DOHH2 (cell line): ENCODE results near the gene TMEM39A.
A peak's percentile ranks its signal among the peaks of the same experiment; 100 is the strongest.

Source experiments
- H3F3A ChIP-seq: fragments of 200-600 bp; sonication (generic), shearing (Covaris generic); 2 replicates; pipeline ENCODE4 v1.6.0; 2016; ENCODE audit warnings: antibody characterized with exemption, mild to moderate bottlenecking; ENCODE audit not compliant: control insufficient read depth, insufficient read depth
- H3K27ac ChIP-seq: fragments of 200-600 bp; sonication (generic); 2 replicates; pipeline ENCODE4 v1.5.1; 2014; ENCODE audit warnings: low read depth, mild to moderate bottlenecking, low read length, moderate library complexity
- H3K27me3 ChIP-seq: fragments of 200-600 bp; sonication (generic); 2 replicates; pipeline ENCODE4 v1.6.1; 2014; ENCODE audit warnings: mild to moderate bottlenecking, low read length, mixed read lengths; ENCODE audit not compliant: control insufficient read depth
- H3K36me3 ChIP-seq: fragments of 200-600 bp; sonication (generic); 2 replicates; pipeline ENCODE4 v1.6.1; 2014; ENCODE audit warnings: mild to moderate bottlenecking, low read length, moderate library complexity, mixed read lengths; ENCODE audit not compliant: control insufficient read depth
- H3K4me1 ChIP-seq: fragments of 200-600 bp; sonication (generic); 2 replicates; pipeline ENCODE4 v1.6.1; 2014; ENCODE audit warnings: mild to moderate bottlenecking, low read length, mixed read lengths; ENCODE audit not compliant: control insufficient read depth
- H3K4me2 ChIP-seq: fragments of 200-600 bp; sonication (generic); 2 replicates; pipeline ENCODE4 v1.6.0; 2014; ENCODE audit warnings: mild to moderate bottlenecking, low read length, moderate library complexity
- H3K4me3 ChIP-seq: fragments of 200-600 bp; sonication (generic); 2 replicates; pipeline ENCODE4 v1.5.1; 2014; ENCODE audit warnings: mild to moderate bottlenecking, low read length, mixed read lengths
- H3K79me2 ChIP-seq: fragments of 200-600 bp; sonication (generic); 2 replicates; pipeline ENCODE4 v1.6.1; 2014; ENCODE audit warnings: mild to moderate bottlenecking, low read length, mixed read lengths; ENCODE audit not compliant: control insufficient read depth
- H3K9me2 ChIP-seq: fragments of 200-600 bp; sonication (generic); replicated peaks from 2 replicates; pipeline ENCODE4 v1.6.1; 2014; ENCODE audit warnings: mild to moderate bottlenecking, low read length, mixed read lengths; ENCODE audit not compliant: control insufficient read depth
- H3K9me3 ChIP-seq: fragments of 200-600 bp; sonication (generic); 2 replicates; pipeline ENCODE4 v1.6.1; 2014; ENCODE audit warnings: antibody characterized with exemption, low read length, mixed read lengths; ENCODE audit not compliant: control insufficient read depth, insufficient read depth
- H4K20me1 ChIP-seq: fragments of 200-600 bp; sonication (generic); 2 replicates; pipeline ENCODE4 v1.6.0; 2014; ENCODE audit warnings: low read depth, mild to moderate bottlenecking, antibody characterized with exemption, low read length, moderate library complexity; ENCODE audit not compliant: control insufficient read depth, insufficient read depth
- CTCF ChIP-seq: fragments of 200-600 bp; sonication (generic); IDR thresholded peaks from one replicate; pipeline ENCODE4 v1.5.1; 2014; ENCODE audit warnings: antibody characterized with exemption, mild to moderate bottlenecking, low read depth, low read length; ENCODE audit not compliant: poor library complexity, severe bottlenecking
- EZH2phosphoT487 ChIP-seq: fragments of 200-600 bp; sonication (generic); IDR thresholded peaks from 2 replicates; pipeline ENCODE4 v1.6.1; 2017; ENCODE audit warnings: borderline replicate concordance, mild to moderate bottlenecking, antibody characterized with exemption, low read length, moderate library complexity, mixed read lengths

TMEM39A gene

GRCh38 chr3:119469418-119470189 is 6.2 kb upstream of the TMEM39A start:
- Histone ChIP-seq H3K9me2 (no peaks in the 10 kb centered on the region), H3K27ac (peak overlapping the region; percentile 33), H3K27me3 (no peaks in the 10 kb centered on the region), H4K20me1 (no peaks in the 10 kb centered on the region), H3K4me3 (peak overlapping the region; percentile 92), H3K4me1 (peaks cover 25% of the 10 kb centered on the region), H3K9me3 (no peaks in the 10 kb centered on the region), H3K79me2 (peaks cover 26% of the 10 kb centered on the region), H3F3A (peaks cover 6% of the 10 kb centered on the region; the same call in 1 of the 2 replicates), H3K4me2 (peak overlapping the region; percentile 84), H3K36me3 (peaks cover 20% of the 10 kb centered on the region)
- TF ChIP-seq EZH2phosphoT487 (no peak), CTCF (no peak)

- Histone ChIP-seq H3F3A (peaks cover 6% of the 10 kb centered on the region; the same call in 1 of the 2 replicates), H4K20me1 (no peaks in the 10 kb centered on the region), H3K4me3 (peak overlapping the region; percentile 92), H3K4me1 (peaks cover 32% of the 10 kb centered on the region), H3K36me3 (peaks cover 18% of the 10 kb centered on the region), H3K9me3 (no peaks in the 10 kb centered on the region), H3K4me2 (peak overlapping the region; percentile 84), H3K27ac (peak overlapping the region; percentile 33; the same call in 1 of the 2 replicates), H3K9me2 (no peaks in the 10 kb centered on the region), H3K27me3 (no peaks in the 10 kb centered on the region), H3K79me2 (peaks cover 30% of the 10 kb centered on the region)
- TF ChIP-seq EZH2phosphoT487 = no peak
Measured at GRCh38 chr3:119468041-119468440, 4.6 kb upstream of the TMEM39A start.

GRCh38 chr3:119457246-119457645 is 6.2 kb downstream of the TMEM39A start:
- Histone ChIP-seq H3K9me3 (no peaks in the 10 kb centered on the region), H3F3A (no peaks in the 10 kb centered on the region; the same call in 1 of the 2 replicates), H3K4me1 (peaks cover 7% of the 10 kb centered on the region), H3K27me3 (no peaks in the 10 kb centered on the region), H3K4me2 (no peak overlapping the region), H3K9me2 (no peaks in the 10 kb centered on the region), H3K27ac (no peak overlapping the region), H4K20me1 (no peaks in the 10 kb centered on the region), H3K79me2 (peaks cover 17% of the 10 kb centered on the region), H3K4me3 (no peak overlapping the region), H3K36me3 (peaks cover 86% of the 10 kb centered on the region)
- TF ChIP-seq CTCF (no peak), EZH2phosphoT487 (no peak)

- TF ChIP-seq CTCF (no peak), EZH2phosphoT487 (no peak)
- Histone ChIP-seq H3K27ac (no peak overlapping the region), H3K9me2 (no peaks in the 10 kb centered on the region), H3F3A (no peaks in the 10 kb centered on the region; the same call in 1 of the 2 replicates), H3K9me3 (no peaks in the 10 kb centered on the region), H3K27me3 (no peaks in the 10 kb centered on the region), H3K4me3 (no peak overlapping the region), H3K4me1 (no peaks in the 10 kb centered on the region; the same call in 1 of the 2 replicates), H3K4me2 (no peak overlapping the region), H3K79me2 (peaks cover 9% of the 10 kb centered on the region), H3K36me3 (peaks cover 83% of the 10 kb centered on the region), H4K20me1 (no peaks in the 10 kb centered on the region)
Measured at GRCh38 chr3:119456469-119456868, 6.9 kb downstream of the TMEM39A start.
